Stomach (tissue), 9 donors: ENCODE data around the gene CARD11. TPM values are rescaled to one million over a fixed set of nuclear protein-coding genes. Genes with fewer than 3 reads are reported as not detected.
A peak's percentile ranks its signal among the peaks of the same experiment; 100 is the strongest.

Experiments
- DNase-seq, 2 donors: peaks; one replicate each; pipeline versions ENCODE4 v3.0.0 to v3.0.0-alpha.2; 2013 to 2019
- H3K27ac ChIP-seq, 5 donors: fragments of 200-600 bp in 4 of 5; sonication (generic) in 4 of 5; one replicate each; pipeline ENCODE4 v1.5.1; 2013 to 2019; ENCODE audit warnings: mild to moderate bottlenecking in 1 of 5, moderate library complexity in 1 of 5
- H3K27me3 ChIP-seq, 3 donors: fragments of 200-600 bp; sonication (generic); one replicate each; pipeline ENCODE4 v1.5.1; 2017 to 2019; ENCODE audit warnings: mixed run types in 1 of 3
- H3K36me3 ChIP-seq, 4 donors: fragments of 200-600 bp; sonication (generic); 1 replicate in 3 of 4; 2 replicates in 1 of 4; pipeline ENCODE4 v1.5.1; 2016 to 2019
- H3K4me1 ChIP-seq, 4 donors: fragments of 200-600 bp; sonication (generic); one replicate each; pipeline ENCODE4 v1.5.1; 2016 to 2019
- H3K4me3 ChIP-seq, 4 donors: fragments of 200-600 bp; sonication (generic) in 3 of 4; one replicate each; pipeline ENCODE4 v1.5.1; 2016 to 2019; ENCODE audit warnings: mild to moderate bottlenecking in 1 of 4
- H3K9me3 ChIP-seq, 4 donors: fragments of 200-600 bp; sonication (generic); one replicate each; pipeline ENCODE4 v1.5.1; 2016 to 2019
- EP300 ChIP-seq: sonication (generic); formaldehyde crosslinking; IDR thresholded peaks from one replicate; pipeline ENCODE4 v1.6.1; 2017; ENCODE audit warnings: antibody characterized with exemption
- POLR2A ChIP-seq, 4 donors: fragments of 450-650 bp; IDR thresholded peaks; one replicate each; pipeline ENCODE4 v1.6.1; 2016; ENCODE audit warnings: antibody characterized with exemption in 4 of 4, control low read depth in 2 of 4, mild to moderate bottlenecking in 1 of 4, moderate library complexity in 1 of 4
- POLR2AphosphoS5 ChIP-seq, 3 donors: sonication (generic); formaldehyde crosslinking; IDR thresholded peaks; one replicate each; pipeline ENCODE4 v1.6.1; 2016; ENCODE audit warnings: antibody characterized with exemption in 3 of 3
- WGBS, 5 donors: extraction: QIAGEN DNeasy Blood & Tissue Kit in 3 of 5; methylation state at CpG; one replicate each; pipeline versions ENCODE4 v1.1.5 to v1.1.7; 2013 to 2018; 5-methylcytosine and 5-hydroxymethylcytosine counted together
- intact Hi-C: fragments of 100-400 bp; cut with DNase I; formaldehyde crosslinking; loops from one replicate; pipeline ENCODE4 v1.15.1; 2023; ENCODE audit warnings: low total_unique reads
- polyA plus RNA-seq, 3 donors: library from polyadenylated mRNA; stranded (reverse); fragments of 200-250 nt; gene quantifications; one replicate each; pipeline ENCODE4 v1.2.3, GENCODE V29; 2013
- total RNA-seq, 5 donors: library from RNA; depleted of rRNA; stranded (reverse); fragments of >200 nt; gene quantifications; one replicate each; pipeline versions ENCODE4 v1.1.0 to v1.2.3, GENCODE V29; 2014 to 2016
- TF ChIP-seq, protein P1 (sequence below), 7 experiments: fragments of 450-650 bp in 4 of 7; fragments of 200-600 bp in 3 of 7; sonication (generic) in 3 of 7; IDR thresholded peaks; one replicate each; pipeline ENCODE4 v1.5.1; 2016 to 2019; ENCODE audit warnings: antibody characterized with exemption in 7 of 7, control low read depth in 2 of 7, mild to moderate bottlenecking in 1 of 7
- donor health status: healthy with polysubstance abuse.
- donor health status: Bipolar disorder and iron deficiency.
- donor health status: healthy.

Gene CARD11
- total and polyA plus RNA-seq, 8 donors: 0.45 to 9.7 (median 1.8) TPM; not detected in 1

DNA sequence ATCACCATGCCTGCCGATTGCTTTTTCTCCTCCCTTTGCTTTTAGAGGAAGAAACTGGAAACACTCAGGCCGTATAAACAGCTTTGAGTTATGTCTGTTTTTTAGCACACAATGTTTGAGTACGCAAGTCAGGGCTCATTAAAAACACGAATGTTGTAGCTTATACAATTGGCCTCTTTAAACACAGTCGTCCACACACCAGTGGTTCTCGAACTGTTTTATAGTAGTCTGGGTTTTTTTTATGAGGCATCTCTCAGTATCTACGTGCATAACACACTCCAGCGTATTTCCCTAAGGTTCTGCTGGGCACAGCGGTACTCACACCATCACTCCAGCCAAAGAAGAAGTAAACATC, 13.4 kb upstream of the CARD11 start:
- Histone ChIP-seq H3K27ac (no peak overlapping the region), H3K4me1 (peaks cover 0 to 12% (median 4%) of the 10 kb centered on the region in 4 donors), H3K4me3 (no peak overlapping the region), H3K9me3 (peaks cover 0 to 13% (median 6%) of the 10 kb centered on the region in 4 donors), H3K27me3 (peaks cover 0 to 50% (median 0%) of the 10 kb centered on the region in 3 donors), H3K36me3 (no peaks in the 10 kb centered on the region)
- 15 to 39% (median 27%) methylated on average over 9 of the region's 9 CpGs for WGBS, 5 donors
- no peak for TF ChIP-seq POLR2AphosphoS5 (IDR thresholded peaks at IDR 0.05)
- TF ChIP-seq, protein P1, sequence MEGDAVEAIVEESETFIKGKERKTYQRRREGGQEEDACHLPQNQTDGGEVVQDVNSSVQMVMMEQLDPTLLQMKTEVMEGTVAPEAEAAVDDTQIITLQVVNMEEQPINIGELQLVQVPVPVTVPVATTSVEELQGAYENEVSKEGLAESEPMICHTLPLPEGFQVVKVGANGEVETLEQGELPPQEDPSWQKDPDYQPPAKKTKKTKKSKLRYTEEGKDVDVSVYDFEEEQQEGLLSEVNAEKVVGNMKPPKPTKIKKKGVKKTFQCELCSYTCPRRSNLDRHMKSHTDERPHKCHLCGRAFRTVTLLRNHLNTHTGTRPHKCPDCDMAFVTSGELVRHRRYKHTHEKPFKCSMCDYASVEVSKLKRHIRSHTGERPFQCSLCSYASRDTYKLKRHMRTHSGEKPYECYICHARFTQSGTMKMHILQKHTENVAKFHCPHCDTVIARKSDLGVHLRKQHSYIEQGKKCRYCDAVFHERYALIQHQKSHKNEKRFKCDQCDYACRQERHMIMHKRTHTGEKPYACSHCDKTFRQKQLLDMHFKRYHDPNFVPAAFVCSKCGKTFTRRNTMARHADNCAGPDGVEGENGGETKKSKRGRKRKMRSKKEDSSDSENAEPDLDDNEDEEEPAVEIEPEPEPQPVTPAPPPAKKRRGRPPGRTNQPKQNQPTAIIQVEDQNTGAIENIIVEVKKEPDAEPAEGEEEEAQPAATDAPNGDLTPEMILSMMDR (IDR thresholded peaks at IDR 0.05): no peak
- intact Hi-C loops: no loop called here
- DNase-seq: no peak

DNA sequence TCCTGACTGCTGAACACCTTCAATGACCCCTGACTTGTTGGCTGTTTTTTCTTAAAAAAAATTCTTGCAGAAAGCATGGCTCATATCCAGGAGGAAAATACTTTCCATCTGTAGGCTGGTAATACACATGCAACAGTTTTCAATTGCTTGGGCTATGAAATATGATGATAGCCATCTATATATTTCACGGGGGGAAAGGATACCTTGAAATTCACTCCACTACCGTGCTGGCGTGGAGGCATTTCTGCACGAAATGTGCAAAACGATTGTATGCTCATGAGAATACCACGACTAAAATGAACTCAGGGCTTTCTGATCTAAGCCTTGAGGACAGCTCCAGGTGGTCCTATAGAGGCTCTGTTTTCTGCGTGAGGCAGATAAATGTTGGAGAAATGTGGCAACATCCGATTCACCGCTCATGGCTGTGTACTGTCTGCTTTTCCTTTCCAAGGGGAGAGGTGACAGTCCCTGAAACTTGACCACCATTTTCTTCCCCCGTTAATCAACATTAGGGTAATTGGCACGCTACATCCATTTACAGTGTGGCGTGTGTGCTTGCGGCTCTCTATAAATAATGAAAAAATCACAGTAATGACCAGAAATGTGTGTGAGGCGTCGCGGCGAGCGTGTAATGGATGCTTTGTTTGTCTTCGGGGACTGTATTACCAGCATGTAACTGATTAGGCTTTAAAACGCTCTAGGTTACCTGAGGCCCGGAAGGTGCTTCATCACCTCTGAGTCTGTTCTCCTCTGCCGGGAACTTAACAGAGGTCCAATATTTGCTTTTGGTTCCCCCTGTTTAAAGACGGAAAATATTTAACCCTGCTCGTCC, 12.8 kb upstream of the CARD11 start:
- Histone ChIP-seq H3K4me1 (peaks cover 0 to 12% (median 4%) of the 10 kb centered on the region in 4 donors), H3K36me3 (no peaks in the 10 kb centered on the region), H3K4me3 (no peak overlapping the region), H3K9me3 (peaks cover 0 to 13% (median 8%) of the 10 kb centered on the region in 4 donors), H3K27ac (no peak overlapping the region), H3K27me3 (peaks cover 0 to 47% (median 0%) of the 10 kb centered on the region in 3 donors)
- TF ChIP-seq EP300 (no peak), POLR2A (IDR thresholded peaks at IDR 0.05) (no peak), POLR2AphosphoS5 (IDR thresholded peaks at IDR 0.05) (no peak)
- TF ChIP-seq, protein P1 (IDR thresholded peaks at IDR 0.05): no peak
- peak in 1 of 2 donors; percentile 47 for DNase-seq
- 29 to 42% (median 33%) methylated on average over 24 of the region's 24 CpGs for WGBS, 5 donors
- intact Hi-C loops: no loop called here

DNA sequence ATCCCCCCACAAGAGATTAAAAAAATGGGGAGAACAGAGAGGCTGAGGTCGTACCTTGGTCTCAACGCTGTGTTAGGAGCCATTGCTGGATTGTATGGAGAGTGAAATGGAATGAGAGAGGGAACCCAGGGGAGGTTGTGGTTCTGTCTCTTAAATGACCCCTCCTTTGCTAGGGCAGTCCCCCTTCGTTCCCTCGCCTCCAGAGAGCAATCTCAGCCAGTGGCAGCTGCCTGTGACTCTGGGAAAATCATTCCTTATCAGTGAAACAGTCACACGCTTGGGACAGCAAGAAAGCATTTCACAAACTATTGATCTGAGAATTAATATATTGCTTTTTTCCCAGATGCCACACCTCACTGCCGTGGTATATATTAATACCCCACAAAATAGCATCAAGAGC, 12.0 kb upstream of the CARD11 start:
- no peak for TF ChIP-seq POLR2A (IDR thresholded peaks at IDR 0.05)
- no peak for TF ChIP-seq EP300
- TF ChIP-seq, protein P1 (IDR thresholded peaks at IDR 0.05): no peak
- no peak for TF ChIP-seq POLR2AphosphoS5 (IDR thresholded peaks at IDR 0.05)
- WGBS, 5 donors: 30 to 54% (median 52%) methylated on average over 6 of the region's 6 CpGs
- no peak for DNase-seq
- intact Hi-C loops: no loop called here
- Histone ChIP-seq H3K4me3 (no peak overlapping the region), H3K27me3 (peaks cover 0 to 46% (median 0%) of the 10 kb centered on the region in 3 donors), H3K4me1 (peaks cover 0 to 12% (median 4%) of the 10 kb centered on the region in 4 donors), H3K27ac (no peak overlapping the region), H3K9me3 (peaks cover 0 to 13% (median 8%) of the 10 kb centered on the region in 4 donors), H3K36me3 (no peaks in the 10 kb centered on the region)

- H3K9me3 ChIP-seq: no peaks in the 10 kb centered on the region
- TF ChIP-seq POLR2AphosphoS5 (IDR thresholded peaks at IDR 0.05) (no peak), POLR2A (IDR thresholded peaks at IDR 0.05) (no peak), EP300 (no peak)
- TF ChIP-seq, protein P1 (IDR thresholded peaks at IDR 0.05): no peak
- peaks cover 0 to 34% (median 17%) of the 10 kb centered on the region in 3 donors for H3K27me3 ChIP-seq
- peak in 1 of 2 donors; percentile 76 for DNase-seq
- H3K36me3 ChIP-seq: no peaks in the 10 kb centered on the region
- peaks cover 0 to 15% (median 5%) of the 10 kb centered on the region in 4 donors for H3K4me1 ChIP-seq
- H3K27ac ChIP-seq: peak overlapping the region in 4 of 5 donors; percentile 41 to 72 (median 60)
- 13 to 26% (median 19%) methylated on average over 13 to 17 of the region's 17 CpGs for WGBS, 5 donors
- peak overlapping the region; percentile 29 to 50 (median 44) for H3K4me3 ChIP-seq
- intact Hi-C loops: no loop called here
These were observed 692 bp downstream of the CARD11 start for GRCh38 chr7:3042861-3043489.
